ENCODE data around the gene PPFIA1.

Gene PPFIA1

DNA sequence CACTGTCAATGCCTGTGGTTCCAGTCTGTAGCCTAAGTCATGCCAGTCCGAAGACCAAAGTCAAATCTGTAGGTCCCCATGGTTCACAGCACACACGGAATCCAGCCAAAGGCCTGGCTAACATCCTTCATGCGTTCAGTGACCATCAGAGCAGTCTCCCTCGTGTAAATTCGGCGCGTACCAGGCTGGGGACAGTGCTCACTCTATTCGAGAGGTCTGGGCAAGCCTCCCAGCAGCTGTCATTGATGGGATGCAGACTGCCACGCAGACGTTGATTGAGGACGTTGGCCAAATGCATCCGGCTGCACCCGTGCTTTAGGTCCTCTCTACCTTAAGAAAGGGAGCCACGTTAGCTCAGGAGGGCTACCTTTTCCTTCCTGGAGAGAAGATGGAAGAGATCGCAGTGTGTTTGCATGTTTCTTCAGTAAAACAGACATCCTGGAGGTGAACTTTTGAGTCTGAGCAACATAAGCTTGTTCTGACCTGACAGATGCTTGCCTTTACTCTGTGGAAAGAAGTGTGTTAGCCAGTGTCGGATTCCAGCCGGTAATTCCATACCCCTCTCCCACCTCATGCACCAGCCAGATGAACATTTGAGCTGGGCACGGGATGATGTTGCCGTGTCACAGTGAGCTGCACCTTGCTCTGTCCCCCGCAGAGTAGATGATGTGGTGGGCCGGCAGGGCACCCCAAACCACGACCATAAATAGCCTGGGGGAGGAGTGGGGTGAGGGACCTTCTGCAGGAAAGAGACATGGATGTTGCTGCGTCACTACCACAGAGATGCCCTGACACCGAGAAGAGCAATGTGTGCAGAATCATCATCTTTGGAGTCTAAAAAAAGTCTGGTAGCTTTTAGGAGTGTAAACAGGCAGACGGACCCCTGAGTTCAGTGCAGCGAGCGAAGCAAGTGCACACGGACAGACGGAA is 140.1 kb downstream of the PPFIA1 start:
- no peak overlapping the region for H3K27ac ChIP-seq (replicated peaks)
- H3K4me3 ChIP-seq (replicated peaks; ENCODE audit: insufficient read depth, low read length), result no peak overlapping the region
- DNase-seq (ENCODE audit: low read depth in 1 of 2, low spot score in 1 of 2), result no peak
- peaks cover 69% of the 10 kb centered on the region for H3K27me3 ChIP-seq (ENCODE audit: insufficient read depth, poor library complexity, severe bottlenecking)
- TF ChIP-seq POLR2AphosphoS5 (IDR thresholded peaks at IDR 0.05; ENCODE audit: low read depth) (no peak), SPI1 (IDR thresholded peaks at IDR 0.05; ENCODE audit: borderline replicate concordance, low read depth) (no peak), GABPA (IDR thresholded peaks at IDR 0.05; ENCODE audit: low read depth) (no peak)
- TF ChIP-seq, protein P1, sequence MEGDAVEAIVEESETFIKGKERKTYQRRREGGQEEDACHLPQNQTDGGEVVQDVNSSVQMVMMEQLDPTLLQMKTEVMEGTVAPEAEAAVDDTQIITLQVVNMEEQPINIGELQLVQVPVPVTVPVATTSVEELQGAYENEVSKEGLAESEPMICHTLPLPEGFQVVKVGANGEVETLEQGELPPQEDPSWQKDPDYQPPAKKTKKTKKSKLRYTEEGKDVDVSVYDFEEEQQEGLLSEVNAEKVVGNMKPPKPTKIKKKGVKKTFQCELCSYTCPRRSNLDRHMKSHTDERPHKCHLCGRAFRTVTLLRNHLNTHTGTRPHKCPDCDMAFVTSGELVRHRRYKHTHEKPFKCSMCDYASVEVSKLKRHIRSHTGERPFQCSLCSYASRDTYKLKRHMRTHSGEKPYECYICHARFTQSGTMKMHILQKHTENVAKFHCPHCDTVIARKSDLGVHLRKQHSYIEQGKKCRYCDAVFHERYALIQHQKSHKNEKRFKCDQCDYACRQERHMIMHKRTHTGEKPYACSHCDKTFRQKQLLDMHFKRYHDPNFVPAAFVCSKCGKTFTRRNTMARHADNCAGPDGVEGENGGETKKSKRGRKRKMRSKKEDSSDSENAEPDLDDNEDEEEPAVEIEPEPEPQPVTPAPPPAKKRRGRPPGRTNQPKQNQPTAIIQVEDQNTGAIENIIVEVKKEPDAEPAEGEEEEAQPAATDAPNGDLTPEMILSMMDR (IDR thresholded peaks at IDR 0.05; ENCODE audit: insufficient read depth, low read length), result no peak
- TF ChIP-seq, protein P2, sequence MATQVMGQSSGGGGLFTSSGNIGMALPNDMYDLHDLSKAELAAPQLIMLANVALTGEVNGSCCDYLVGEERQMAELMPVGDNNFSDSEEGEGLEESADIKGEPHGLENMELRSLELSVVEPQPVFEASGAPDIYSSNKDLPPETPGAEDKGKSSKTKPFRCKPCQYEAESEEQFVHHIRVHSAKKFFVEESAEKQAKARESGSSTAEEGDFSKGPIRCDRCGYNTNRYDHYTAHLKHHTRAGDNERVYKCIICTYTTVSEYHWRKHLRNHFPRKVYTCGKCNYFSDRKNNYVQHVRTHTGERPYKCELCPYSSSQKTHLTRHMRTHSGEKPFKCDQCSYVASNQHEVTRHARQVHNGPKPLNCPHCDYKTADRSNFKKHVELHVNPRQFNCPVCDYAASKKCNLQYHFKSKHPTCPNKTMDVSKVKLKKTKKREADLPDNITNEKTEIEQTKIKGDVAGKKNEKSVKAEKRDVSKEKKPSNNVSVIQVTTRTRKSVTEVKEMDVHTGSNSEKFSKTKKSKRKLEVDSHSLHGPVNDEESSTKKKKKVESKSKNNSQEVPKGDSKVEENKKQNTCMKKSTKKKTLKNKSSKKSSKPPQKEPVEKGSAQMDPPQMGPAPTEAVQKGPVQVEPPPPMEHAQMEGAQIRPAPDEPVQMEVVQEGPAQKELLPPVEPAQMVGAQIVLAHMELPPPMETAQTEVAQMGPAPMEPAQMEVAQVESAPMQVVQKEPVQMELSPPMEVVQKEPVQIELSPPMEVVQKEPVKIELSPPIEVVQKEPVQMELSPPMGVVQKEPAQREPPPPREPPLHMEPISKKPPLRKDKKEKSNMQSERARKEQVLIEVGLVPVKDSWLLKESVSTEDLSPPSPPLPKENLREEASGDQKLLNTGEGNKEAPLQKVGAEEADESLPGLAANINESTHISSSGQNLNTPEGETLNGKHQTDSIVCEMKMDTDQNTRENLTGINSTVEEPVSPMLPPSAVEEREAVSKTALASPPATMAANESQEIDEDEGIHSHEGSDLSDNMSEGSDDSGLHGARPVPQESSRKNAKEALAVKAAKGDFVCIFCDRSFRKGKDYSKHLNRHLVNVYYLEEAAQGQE (IDR thresholded peaks at IDR 0.05; ENCODE audit: insufficient replicate concordance, low read depth), result no peak

DNA sequence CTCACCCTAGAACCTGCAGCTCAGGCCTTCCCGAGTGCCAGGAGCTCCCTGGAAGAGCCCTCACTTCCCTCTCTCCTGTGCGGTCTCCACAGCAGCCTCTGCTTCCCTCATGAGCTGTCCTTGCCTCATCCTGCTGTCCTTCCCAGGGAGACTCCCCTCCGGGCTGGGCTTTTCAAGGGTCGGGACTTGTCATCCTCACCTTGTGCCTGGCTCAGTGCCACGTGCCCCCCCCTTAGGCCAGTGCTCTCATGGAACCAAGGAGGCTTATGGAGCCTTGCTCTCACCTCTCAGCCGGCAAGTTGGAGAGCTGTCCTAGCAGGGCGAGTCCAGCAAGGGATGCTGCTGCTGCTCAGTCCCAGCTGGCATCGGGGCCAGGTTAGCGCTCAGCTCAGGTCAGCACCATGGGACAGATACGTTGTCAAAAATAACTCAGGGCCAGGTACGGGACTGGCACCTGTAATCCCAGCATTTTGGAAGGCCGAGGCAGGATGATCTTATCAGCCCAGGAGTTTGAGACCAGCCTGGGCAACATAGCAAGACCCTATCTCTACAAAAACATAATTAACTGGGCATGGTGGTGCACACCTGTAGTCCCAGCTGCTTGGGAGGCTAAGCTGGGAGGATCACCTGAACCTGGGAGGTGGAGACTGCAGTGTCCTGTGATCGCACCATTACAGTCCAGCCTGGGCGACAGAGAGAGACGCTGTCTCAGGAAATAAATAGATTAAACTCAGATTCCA is 141.4 kb downstream of the PPFIA1 start:
- Histone ChIP-seq H3K27me3 (ENCODE audit: insufficient read depth, poor library complexity, severe bottlenecking) (peaks cover 59% of the 10 kb centered on the region), H3K27ac (replicated peaks) (no peak overlapping the region), H3K4me3 (replicated peaks; ENCODE audit: insufficient read depth, low read length) (no peak overlapping the region)
- no peak for DNase-seq (ENCODE audit: low read depth in 1 of 2, low spot score in 1 of 2)
- TF ChIP-seq, protein P2 (IDR thresholded peaks at IDR 0.05; ENCODE audit: insufficient replicate concordance, low read depth), result no peak
- TF ChIP-seq, protein P1 (IDR thresholded peaks at IDR 0.05; ENCODE audit: insufficient read depth, low read length), result no peak
- no peak for TF ChIP-seq SPI1 (IDR thresholded peaks at IDR 0.05; ENCODE audit: borderline replicate concordance, low read depth)
- TF ChIP-seq POLR2AphosphoS5 (IDR thresholded peaks at IDR 0.05; ENCODE audit: low read depth), result no peak
- TF ChIP-seq GABPA (IDR thresholded peaks at IDR 0.05; ENCODE audit: low read depth), result no peak

DNA sequence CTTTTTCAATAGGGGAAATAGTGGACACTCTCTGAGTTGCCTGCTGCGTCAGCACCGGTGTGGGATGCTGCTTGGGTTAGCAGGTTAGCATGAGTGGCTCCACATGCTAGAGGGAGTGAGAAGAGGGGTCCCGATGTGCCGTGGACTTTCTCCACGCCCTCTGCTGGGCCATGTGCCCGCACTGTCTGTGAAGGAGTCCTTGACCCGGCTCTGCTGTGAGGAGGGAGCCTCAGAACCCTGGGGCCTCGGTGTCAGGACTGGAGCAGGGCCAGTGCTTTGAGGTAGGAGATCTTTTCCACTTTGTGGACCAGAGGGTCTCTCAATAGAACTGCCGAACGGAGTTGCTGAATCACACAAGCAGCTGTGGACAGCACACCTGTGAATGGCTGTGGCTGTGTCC is 142.7 kb downstream of the PPFIA1 start:
- DNase-seq (ENCODE audit: low read depth in 1 of 2, low spot score in 1 of 2), result no peak
- H3K27me3 ChIP-seq (ENCODE audit: insufficient read depth, poor library complexity, severe bottlenecking), result peaks cover 46% of the 10 kb centered on the region

More for the DNA sequence above, 142.7 kb downstream of the PPFIA1 start:
- TF ChIP-seq SPI1 (IDR thresholded peaks at IDR 0.05; ENCODE audit: borderline replicate concordance, low read depth) (no peak), POLR2AphosphoS5 (IDR thresholded peaks at IDR 0.05; ENCODE audit: low read depth) (no peak), GABPA (IDR thresholded peaks at IDR 0.05; ENCODE audit: low read depth) (no peak)
- TF ChIP-seq, protein P1 (IDR thresholded peaks at IDR 0.05; ENCODE audit: insufficient read depth, low read length), result no peak
- TF ChIP-seq, protein P2 (IDR thresholded peaks at IDR 0.05; ENCODE audit: insufficient replicate concordance, low read depth), result no peak
- Histone ChIP-seq H3K27ac (replicated peaks) (no peak overlapping the region), H3K4me3 (replicated peaks; ENCODE audit: insufficient read depth, low read length) (no peak overlapping the region)

All from HL-60 (cell line).